ENCODE data around the gene CD99L2.
A peak's percentile ranks its signal among the peaks of the same experiment; 100 is the strongest.

Gene CD99L2

GRCh38 chrX:150772150-150772970, 126.1 kb downstream of the CD99L2 start:
- H3K4ac ChIP-seq (ENCODE audit: low read depth, low read length), result no peak overlapping the region

GRCh38 chrX:150771116-150771515, 127.4 kb downstream of the CD99L2 start:
- Histone ChIP-seq H3K4me1 (ENCODE audit: control insufficient read depth in 1 of 2, insufficient read depth in 2 of 2, low read length in 2 of 2) (peaks cover 0 to 8% of the 10 kb centered on the region in 2 experiments), H2AK5ac (ENCODE audit: low read length) (no peak overlapping the region), H3K4me2 (ENCODE audit: low read length) (no peak overlapping the region), H3K79me2 (ENCODE audit: control insufficient read depth, insufficient read depth, low read length, poor library complexity) (no peaks in the 10 kb centered on the region), H2AFZ (ENCODE audit: insufficient read depth, low read length, poor library complexity) (no peak overlapping the region), H3K14ac (ENCODE audit: low read length) (no peak overlapping the region), H3K27ac (ENCODE audit: low read depth, low read length) (no peak overlapping the region), H2BK5ac (ENCODE audit: low read depth, low read length, poor library complexity) (no peak overlapping the region), H3K79me1 (ENCODE audit: low read length) (no peaks in the 10 kb centered on the region), H3K4ac (ENCODE audit: low read depth, low read length) (no peak overlapping the region), H3K23ac (ENCODE audit: low read length) (no peak overlapping the region), H3K4me3 (ENCODE audit: low read depth, low read length) (no peak overlapping the region), H2BK12ac (ENCODE audit: low read length) (no peak overlapping the region), H2BK120ac (ENCODE audit: insufficient read depth, low read length, poor library complexity) (no peak overlapping the region), H4K12ac (ENCODE audit: low read depth, low read length) (no peak overlapping the region), H3K18ac (ENCODE audit: low read length) (no peak overlapping the region), H3K27me3 (ENCODE audit: insufficient read depth, low read length) (no peaks in the 10 kb centered on the region), H3K36me3 (ENCODE audit: control insufficient read depth in 1 of 2, insufficient read depth in 2 of 2, low read length in 2 of 2) (peaks cover 1 to 7% of the 10 kb centered on the region in 2 experiments), H4K91ac (ENCODE audit: low read depth, low read length) (no peak overlapping the region), H3K9me3 (ENCODE audit: insufficient read depth, low read depth, low read length) (no peaks in the 10 kb centered on the region), H4K8ac (ENCODE audit: low read depth, low read length) (no peak overlapping the region), H3K9ac (ENCODE audit: low read length) (no peak overlapping the region)
- WGBS (ENCODE audit: extremely low coverage, insufficient coverage, insufficient read length), result no CpG with 5 or more reads among the region's 16 CpGs
- no peak for DNase-seq

More at GRCh38 chrX:150772150-150772970, 126.1 kb downstream of the CD99L2 start:
- no peak overlapping the region for H2AFZ ChIP-seq (ENCODE audit: insufficient read depth, low read length, poor library complexity)
- no peaks in the 10 kb centered on the region for H3K9me3 ChIP-seq (ENCODE audit: insufficient read depth, low read depth, low read length)
- no peak overlapping the region for H4K12ac ChIP-seq (ENCODE audit: low read depth, low read length)
- no peak overlapping the region for H2BK120ac ChIP-seq (ENCODE audit: insufficient read depth, low read length, poor library complexity)
- no peak overlapping the region for H3K9ac ChIP-seq (ENCODE audit: low read length)
- no peak overlapping the region for H3K4me2 ChIP-seq (ENCODE audit: low read length)
- no peaks in the 10 kb centered on the region for H3K79me1 ChIP-seq (ENCODE audit: low read length)
- H3K27me3 ChIP-seq (ENCODE audit: insufficient read depth, low read length), result no peaks in the 10 kb centered on the region
- no peak overlapping the region for H3K27ac ChIP-seq (ENCODE audit: low read depth, low read length)
- no CpG with 5 or more reads among the region's 26 CpGs for WGBS (ENCODE audit: extremely low coverage, insufficient coverage, insufficient read length)
- H3K36me3 ChIP-seq (ENCODE audit: control insufficient read depth in 1 of 2, insufficient read depth in 2 of 2, low read length in 2 of 2), result peaks cover 1 to 7% of the 10 kb centered on the region in 2 experiments
- no peak overlapping the region for H4K8ac ChIP-seq (ENCODE audit: low read depth, low read length)
- no peaks in the 10 kb centered on the region for H3K79me2 ChIP-seq (ENCODE audit: control insufficient read depth, insufficient read depth, low read length, poor library complexity)
- H3K18ac ChIP-seq (ENCODE audit: low read length), result no peak overlapping the region
- H3K4me3 ChIP-seq (ENCODE audit: low read depth, low read length), result no peak overlapping the region
- H3K23ac ChIP-seq (ENCODE audit: low read length), result no peak overlapping the region
- no peak overlapping the region for H2BK5ac ChIP-seq (ENCODE audit: low read depth, low read length, poor library complexity)
- peaks cover 0 to 5% of the 10 kb centered on the region in 2 experiments for H3K4me1 ChIP-seq (ENCODE audit: control insufficient read depth in 1 of 2, insufficient read depth in 2 of 2, low read length in 2 of 2)
- no peak overlapping the region for H4K91ac ChIP-seq (ENCODE audit: low read depth, low read length)
- H2BK12ac ChIP-seq (ENCODE audit: low read length), result no peak overlapping the region
- H2AK5ac ChIP-seq (ENCODE audit: low read length), result no peak overlapping the region
- H3K14ac ChIP-seq (ENCODE audit: low read length), result no peak overlapping the region
- peak; percentile 44 to 79 for DNase-seq

GRCh38 chrX:150770623-150771022, 127.8 kb downstream of the CD99L2 start:
- Histone ChIP-seq H2BK120ac (ENCODE audit: insufficient read depth, low read length, poor library complexity) (no peak overlapping the region), H3K4me2 (ENCODE audit: low read length) (no peak overlapping the region), H3K79me2 (ENCODE audit: control insufficient read depth, insufficient read depth, low read length, poor library complexity) (no peaks in the 10 kb centered on the region), H3K4me1 (ENCODE audit: control insufficient read depth in 1 of 2, insufficient read depth in 2 of 2, low read length in 2 of 2) (peaks cover 0 to 8% of the 10 kb centered on the region in 2 experiments), H3K27me3 (ENCODE audit: insufficient read depth, low read length) (no peaks in the 10 kb centered on the region), H4K12ac (ENCODE audit: low read depth, low read length) (no peak overlapping the region), H2BK5ac (ENCODE audit: low read depth, low read length, poor library complexity) (no peak overlapping the region), H3K79me1 (ENCODE audit: low read length) (no peaks in the 10 kb centered on the region), H3K18ac (ENCODE audit: low read length) (no peak overlapping the region), H3K4me3 (ENCODE audit: low read depth, low read length) (no peak overlapping the region), H4K91ac (ENCODE audit: low read depth, low read length) (no peak overlapping the region), H3K9ac (ENCODE audit: low read length) (no peak overlapping the region), H3K4ac (ENCODE audit: low read depth, low read length) (no peak overlapping the region), H3K27ac (ENCODE audit: low read depth, low read length) (no peak overlapping the region), H2AK5ac (ENCODE audit: low read length) (no peak overlapping the region), H3K36me3 (ENCODE audit: control insufficient read depth in 1 of 2, insufficient read depth in 2 of 2, low read length in 2 of 2) (peaks cover 0 to 7% of the 10 kb centered on the region in 2 experiments), H2BK12ac (ENCODE audit: low read length) (no peak overlapping the region), H3K9me3 (ENCODE audit: insufficient read depth, low read depth, low read length) (no peaks in the 10 kb centered on the region), H2AFZ (ENCODE audit: insufficient read depth, low read length, poor library complexity) (no peak overlapping the region), H3K23ac (ENCODE audit: low read length) (no peak overlapping the region), H4K8ac (ENCODE audit: low read depth, low read length) (no peak overlapping the region), H3K14ac (ENCODE audit: low read length) (no peak overlapping the region)
- WGBS (ENCODE audit: extremely low coverage, insufficient coverage, insufficient read length), result no CpG with 5 or more reads among the region's 17 CpGs
- DNase-seq, result no peak

DNA sequence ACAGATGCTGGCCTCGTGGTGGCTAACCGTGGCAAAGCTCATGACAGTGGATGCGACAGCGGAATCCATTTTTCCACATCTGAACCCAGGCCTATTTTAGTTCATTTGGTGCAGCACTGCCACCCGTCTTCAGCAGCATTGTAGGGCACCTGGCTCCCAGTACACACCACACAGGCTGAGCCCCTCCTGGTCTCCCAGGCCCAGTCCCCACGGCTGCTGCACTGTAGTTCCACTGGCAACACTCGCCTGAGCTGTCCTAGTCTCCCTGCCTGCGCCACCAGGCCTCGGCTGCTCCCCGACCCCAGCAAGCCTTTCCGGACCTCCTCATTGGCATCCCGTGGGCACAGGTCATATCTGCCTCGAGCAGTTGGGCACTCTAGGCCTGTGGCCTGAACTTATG, 129.1 kb downstream of the CD99L2 start:
- Histone ChIP-seq H3K23ac (ENCODE audit: low read length) (no peak overlapping the region), H3K27ac (ENCODE audit: low read depth, low read length) (no peak overlapping the region), H3K4me3 (ENCODE audit: low read depth, low read length) (no peak overlapping the region), H2AK5ac (ENCODE audit: low read length) (no peak overlapping the region), H3K9me3 (ENCODE audit: insufficient read depth, low read depth, low read length) (no peaks in the 10 kb centered on the region), H2AFZ (ENCODE audit: insufficient read depth, low read length, poor library complexity) (no peak overlapping the region), H3K79me2 (ENCODE audit: control insufficient read depth, insufficient read depth, low read length, poor library complexity) (no peaks in the 10 kb centered on the region), H3K18ac (ENCODE audit: low read length) (no peak overlapping the region), H3K27me3 (ENCODE audit: insufficient read depth, low read length) (no peaks in the 10 kb centered on the region), H4K91ac (ENCODE audit: low read depth, low read length) (no peak overlapping the region), H4K8ac (ENCODE audit: low read depth, low read length) (no peak overlapping the region), H4K12ac (ENCODE audit: low read depth, low read length) (no peak overlapping the region), H3K36me3 (ENCODE audit: control insufficient read depth in 1 of 2, insufficient read depth in 2 of 2, low read length in 2 of 2) (peaks cover 0 to 8% of the 10 kb centered on the region in 2 experiments), H3K9ac (ENCODE audit: low read length) (no peak overlapping the region), H3K4me1 (ENCODE audit: control insufficient read depth in 1 of 2, insufficient read depth in 2 of 2, low read length in 2 of 2) (peaks cover 0 to 8% of the 10 kb centered on the region in 2 experiments), H2BK5ac (ENCODE audit: low read depth, low read length, poor library complexity) (no peak overlapping the region), H3K79me1 (ENCODE audit: low read length) (no peaks in the 10 kb centered on the region), H2BK12ac (ENCODE audit: low read length) (no peak overlapping the region), H2BK120ac (ENCODE audit: insufficient read depth, low read length, poor library complexity) (no peak overlapping the region), H3K14ac (ENCODE audit: low read length) (no peak overlapping the region), H3K4ac (ENCODE audit: low read depth, low read length) (no peak overlapping the region), H3K4me2 (ENCODE audit: low read length) (no peak overlapping the region)
- no CpG with 5 or more reads among the region's 13 CpGs for WGBS (ENCODE audit: extremely low coverage, insufficient coverage, insufficient read length)
- no peak for DNase-seq
